ENCODE measurements around the gene CLPSL2. TPM values are rescaled to one million over a fixed set of nuclear protein-coding genes. Genes with fewer than 3 reads are reported as not detected.

The CLPSL2 gene
- total and polyA plus RNA-seq, 2 donors from 2014 or later: not detected

DNA sequence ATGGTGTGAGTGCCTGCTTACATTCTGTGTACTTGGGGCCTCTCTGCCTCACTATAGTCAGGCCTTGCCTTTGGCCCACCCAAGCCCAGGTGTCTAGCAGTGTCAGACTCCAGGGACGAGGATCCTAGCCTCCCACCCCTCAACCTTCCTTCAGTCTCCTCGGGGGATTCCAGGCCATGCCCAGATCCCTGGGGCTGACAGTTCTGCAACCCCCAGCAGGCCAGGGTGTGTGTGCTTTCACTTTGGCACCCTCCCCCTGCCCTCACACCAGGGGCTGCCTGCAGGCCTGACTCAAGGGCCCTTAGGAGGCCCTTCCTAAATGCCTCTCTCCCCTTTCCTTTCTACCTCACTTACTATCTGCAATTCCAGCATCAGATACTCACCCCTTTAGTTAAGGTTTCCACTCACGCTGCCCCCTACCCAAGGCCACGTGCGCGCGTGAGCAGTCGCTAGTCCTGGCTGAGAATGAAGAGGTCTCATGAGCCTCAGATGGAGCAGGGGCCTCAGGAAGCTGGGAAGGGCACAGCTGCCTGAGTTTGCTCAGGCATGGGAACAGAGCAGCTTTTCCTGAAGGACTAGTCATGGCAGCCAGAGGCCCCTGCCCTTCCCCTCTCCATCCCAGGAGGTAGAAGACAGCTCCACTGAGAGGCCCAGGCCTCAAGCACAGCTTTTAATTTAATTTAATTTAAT is 21.6 kb downstream of the CLPSL2 start:
- DNase-seq (no peak), FAIRE-seq (no peak)
- intact Hi-C loops (cut with DNase I): no loop called here
- TF ChIP-seq, protein P1, sequence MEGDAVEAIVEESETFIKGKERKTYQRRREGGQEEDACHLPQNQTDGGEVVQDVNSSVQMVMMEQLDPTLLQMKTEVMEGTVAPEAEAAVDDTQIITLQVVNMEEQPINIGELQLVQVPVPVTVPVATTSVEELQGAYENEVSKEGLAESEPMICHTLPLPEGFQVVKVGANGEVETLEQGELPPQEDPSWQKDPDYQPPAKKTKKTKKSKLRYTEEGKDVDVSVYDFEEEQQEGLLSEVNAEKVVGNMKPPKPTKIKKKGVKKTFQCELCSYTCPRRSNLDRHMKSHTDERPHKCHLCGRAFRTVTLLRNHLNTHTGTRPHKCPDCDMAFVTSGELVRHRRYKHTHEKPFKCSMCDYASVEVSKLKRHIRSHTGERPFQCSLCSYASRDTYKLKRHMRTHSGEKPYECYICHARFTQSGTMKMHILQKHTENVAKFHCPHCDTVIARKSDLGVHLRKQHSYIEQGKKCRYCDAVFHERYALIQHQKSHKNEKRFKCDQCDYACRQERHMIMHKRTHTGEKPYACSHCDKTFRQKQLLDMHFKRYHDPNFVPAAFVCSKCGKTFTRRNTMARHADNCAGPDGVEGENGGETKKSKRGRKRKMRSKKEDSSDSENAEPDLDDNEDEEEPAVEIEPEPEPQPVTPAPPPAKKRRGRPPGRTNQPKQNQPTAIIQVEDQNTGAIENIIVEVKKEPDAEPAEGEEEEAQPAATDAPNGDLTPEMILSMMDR (IDR thresholded peaks at IDR 0.05; ENCODE audit: borderline replicate concordance, extremely low read depth, insufficient read depth): no peak
- Histone ChIP-seq H3K9ac (ENCODE audit: low read length in 3 of 3) (no peak overlapping the region), H3K9me3 (ENCODE audit: control insufficient read depth in 2 of 3, insufficient read depth in 1 of 3, low read length in 3 of 3) (no peaks in the 10 kb centered on the region), H3K27me3 (ENCODE audit: control insufficient read depth, insufficient read depth, low read length) (no peaks in the 10 kb centered on the region), H3K36me3 (ENCODE audit: control insufficient read depth in 2 of 3, insufficient read depth in 3 of 3, low read length in 3 of 3) (no peaks in the 10 kb centered on the region), H3K4me1 (ENCODE audit: control insufficient read depth in 2 of 3, insufficient read depth in 2 of 3, low read depth in 1 of 3, low read length in 3 of 3) (no peaks in the 10 kb centered on the region), H3K4me3 (ENCODE audit: low read length in 3 of 3) (no peak overlapping the region), H3K27ac (ENCODE audit: low read depth in 2 of 2, low read length in 2 of 2) (no peak overlapping the region)

DNA sequence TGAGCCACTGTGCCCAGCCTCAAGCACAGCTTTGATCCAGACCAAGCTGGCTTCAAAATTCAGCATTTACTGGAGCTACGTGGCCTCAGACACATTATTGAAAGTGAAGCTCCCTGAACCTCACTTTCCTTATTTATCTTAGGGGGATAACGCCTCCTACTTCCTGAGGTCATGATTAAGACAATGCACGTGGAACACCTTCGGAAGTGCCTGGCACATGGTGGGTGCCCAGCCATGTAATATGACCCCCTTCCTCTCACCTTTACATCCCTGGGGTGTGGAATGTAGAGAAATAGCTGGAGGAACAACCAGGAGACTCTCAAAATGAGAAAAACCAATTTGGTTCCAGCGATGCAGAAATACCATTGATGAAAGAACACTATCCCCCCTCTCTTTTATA is 22.3 kb downstream of the CLPSL2 start:
- H3K9me3 ChIP-seq (ENCODE audit: control insufficient read depth in 2 of 3, insufficient read depth in 1 of 3, low read length in 3 of 3): no peaks in the 10 kb centered on the region
- no peak overlapping the region for H3K9ac ChIP-seq (ENCODE audit: low read length in 3 of 3)
- H3K36me3 ChIP-seq (ENCODE audit: control insufficient read depth in 2 of 3, insufficient read depth in 3 of 3, low read length in 3 of 3): no peaks in the 10 kb centered on the region
- no peak overlapping the region for H3K4me3 ChIP-seq (ENCODE audit: low read length in 3 of 3)
- H3K4me1 ChIP-seq (ENCODE audit: control insufficient read depth in 2 of 3, insufficient read depth in 2 of 3, low read depth in 1 of 3, low read length in 3 of 3): no peaks in the 10 kb centered on the region
- no peak for DNase-seq
- intact Hi-C loops (cut with DNase I): no loop called here
- no peak for FAIRE-seq
- H3K27ac ChIP-seq (ENCODE audit: low read depth in 2 of 2, low read length in 2 of 2): no peak overlapping the region
- TF ChIP-seq, protein P1 (IDR thresholded peaks at IDR 0.05; ENCODE audit: borderline replicate concordance, extremely low read depth, insufficient read depth): no peak
- no peaks in the 10 kb centered on the region for H3K27me3 ChIP-seq (ENCODE audit: control insufficient read depth, insufficient read depth, low read length)

DNA sequence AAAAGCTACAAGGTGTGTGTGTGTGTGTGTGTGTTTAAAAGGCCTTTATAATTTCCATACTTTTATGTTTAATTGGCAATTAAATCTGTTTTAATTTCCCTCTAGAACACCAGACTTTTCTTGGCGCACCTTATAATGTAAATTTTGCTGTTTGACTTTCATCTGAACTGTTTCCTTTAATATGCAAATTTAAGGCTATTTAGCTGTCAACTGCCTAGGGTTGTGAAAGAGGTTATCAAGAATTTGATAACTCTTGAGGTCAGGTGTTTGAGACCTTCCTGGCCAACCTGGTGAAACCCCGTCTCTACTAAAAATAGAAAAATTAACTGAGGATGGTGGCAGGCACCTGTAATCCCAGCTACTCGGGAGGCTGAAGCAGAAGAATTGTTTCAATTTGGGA is 24.8 kb downstream of the CLPSL2 start:
- DNase-seq (no peak), FAIRE-seq (no peak)
- TF ChIP-seq, protein P1 (IDR thresholded peaks at IDR 0.05; ENCODE audit: borderline replicate concordance, extremely low read depth, insufficient read depth): no peak
- Histone ChIP-seq H3K9ac (ENCODE audit: low read length in 3 of 3) (no peak overlapping the region), H3K27me3 (ENCODE audit: control insufficient read depth, insufficient read depth, low read length) (no peaks in the 10 kb centered on the region), H3K36me3 (ENCODE audit: control insufficient read depth in 2 of 3, insufficient read depth in 3 of 3, low read length in 3 of 3) (no peaks in the 10 kb centered on the region), H3K9me3 (ENCODE audit: control insufficient read depth in 2 of 3, insufficient read depth in 1 of 3, low read length in 3 of 3) (no peaks in the 10 kb centered on the region), H3K4me3 (ENCODE audit: low read length in 3 of 3) (no peak overlapping the region), H3K27ac (ENCODE audit: low read depth in 2 of 2, low read length in 2 of 2) (no peak overlapping the region), H3K4me1 (ENCODE audit: control insufficient read depth in 2 of 3, insufficient read depth in 2 of 3, low read depth in 1 of 3, low read length in 3 of 3) (no peaks in the 10 kb centered on the region)
- intact Hi-C loops (cut with DNase I): no loop called here
